ENCODE results near the gene ZNF382.

The ZNF382 gene

DNA sequence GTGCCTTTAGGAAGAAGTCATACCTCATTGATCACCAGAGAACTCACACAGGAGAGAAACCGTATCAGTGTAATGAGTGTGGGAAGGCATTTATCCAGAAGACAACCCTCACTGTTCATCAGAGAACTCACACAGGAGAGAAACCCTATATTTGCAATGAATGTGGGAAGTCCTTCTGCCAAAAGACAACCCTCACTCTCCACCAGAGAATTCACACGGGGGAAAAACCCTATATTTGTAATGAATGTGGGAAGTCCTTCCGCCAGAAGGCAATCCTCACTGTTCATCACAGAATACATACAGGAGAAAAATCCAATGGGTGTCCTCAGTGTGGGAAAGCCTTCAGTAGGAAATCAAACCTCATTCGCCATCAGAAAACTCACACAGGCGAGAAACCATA lies 21.9 kb downstream of the ZNF382 start:
- peaks cover 3% of the 10 kb centered on the region for H3K9me3 ChIP-seq
- H3K4me3 ChIP-seq (ENCODE audit: low read depth, low read length): no peak overlapping the region
- TF ChIP-seq, protein P1, sequence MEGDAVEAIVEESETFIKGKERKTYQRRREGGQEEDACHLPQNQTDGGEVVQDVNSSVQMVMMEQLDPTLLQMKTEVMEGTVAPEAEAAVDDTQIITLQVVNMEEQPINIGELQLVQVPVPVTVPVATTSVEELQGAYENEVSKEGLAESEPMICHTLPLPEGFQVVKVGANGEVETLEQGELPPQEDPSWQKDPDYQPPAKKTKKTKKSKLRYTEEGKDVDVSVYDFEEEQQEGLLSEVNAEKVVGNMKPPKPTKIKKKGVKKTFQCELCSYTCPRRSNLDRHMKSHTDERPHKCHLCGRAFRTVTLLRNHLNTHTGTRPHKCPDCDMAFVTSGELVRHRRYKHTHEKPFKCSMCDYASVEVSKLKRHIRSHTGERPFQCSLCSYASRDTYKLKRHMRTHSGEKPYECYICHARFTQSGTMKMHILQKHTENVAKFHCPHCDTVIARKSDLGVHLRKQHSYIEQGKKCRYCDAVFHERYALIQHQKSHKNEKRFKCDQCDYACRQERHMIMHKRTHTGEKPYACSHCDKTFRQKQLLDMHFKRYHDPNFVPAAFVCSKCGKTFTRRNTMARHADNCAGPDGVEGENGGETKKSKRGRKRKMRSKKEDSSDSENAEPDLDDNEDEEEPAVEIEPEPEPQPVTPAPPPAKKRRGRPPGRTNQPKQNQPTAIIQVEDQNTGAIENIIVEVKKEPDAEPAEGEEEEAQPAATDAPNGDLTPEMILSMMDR (IDR thresholded peaks at IDR 0.05; ENCODE audit: low read depth, low read length): no peak
- no peak for DNase-seq
- no peaks in the 10 kb centered on the region for H3K4me1 ChIP-seq
- peaks cover 38% of the 10 kb centered on the region for H3K36me3 ChIP-seq
- H3K27me3 ChIP-seq: no peaks in the 10 kb centered on the region

DNA sequence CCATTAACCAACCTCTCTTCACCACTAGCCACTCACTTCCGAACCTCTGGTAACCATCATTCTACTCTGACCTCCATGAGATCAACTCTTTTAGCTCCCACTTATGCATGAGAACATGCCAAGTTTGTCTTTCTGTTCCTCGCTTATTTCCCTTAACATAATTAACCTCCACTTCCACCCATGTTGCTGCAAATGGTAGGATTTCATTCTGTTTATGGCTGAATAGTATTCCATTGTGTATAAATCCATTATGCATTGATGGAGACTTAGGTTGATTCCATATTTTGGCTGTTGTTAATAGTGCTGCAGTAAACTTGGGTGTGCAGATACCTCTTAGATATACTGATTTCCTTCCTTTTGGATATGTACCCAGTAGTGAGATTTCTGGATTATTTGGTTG lies 30.2 kb downstream of the ZNF382 start:
- Histone ChIP-seq H3K36me3 (no peaks in the 10 kb centered on the region), H3K4me1 (no peaks in the 10 kb centered on the region), H3K27me3 (no peaks in the 10 kb centered on the region), H3K9me3 (peaks cover 5% of the 10 kb centered on the region), H3K4me3 (ENCODE audit: low read depth, low read length) (no peak overlapping the region)
- TF ChIP-seq, protein P1 (IDR thresholded peaks at IDR 0.05; ENCODE audit: low read depth, low read length): no peak
- no peak for DNase-seq

DNA sequence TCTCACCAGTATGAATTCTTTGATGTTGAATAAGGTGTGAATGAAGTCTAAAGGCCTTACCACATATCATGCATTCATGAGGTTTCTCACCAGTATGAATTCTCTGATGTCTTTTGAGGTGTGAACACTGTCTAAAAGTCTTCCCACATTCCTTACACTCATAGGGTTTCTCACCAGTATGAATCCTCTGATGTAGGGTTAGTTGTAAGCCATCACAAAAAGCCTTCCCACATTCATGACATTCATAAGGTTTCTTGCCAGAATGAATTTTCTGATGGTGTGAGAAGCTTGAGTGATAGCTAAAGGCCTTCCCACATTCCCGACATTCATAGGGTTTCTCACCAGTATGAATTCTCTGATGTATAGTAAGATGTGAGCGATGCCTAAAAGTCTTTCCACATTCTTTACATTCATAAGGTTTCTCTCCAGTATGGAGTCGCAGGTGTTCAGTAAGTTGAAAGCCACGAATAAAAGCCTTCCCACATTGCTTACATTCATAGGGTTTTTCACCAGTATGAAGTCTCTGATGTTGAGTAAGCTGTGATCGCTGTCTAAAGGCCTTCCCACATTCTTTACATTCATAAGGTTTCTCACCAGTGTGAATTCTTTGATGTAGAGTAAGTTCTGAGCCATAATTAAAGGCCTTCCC lies 33.9 kb downstream of the ZNF382 start:
- TF ChIP-seq, protein P1 (IDR thresholded peaks at IDR 0.05; ENCODE audit: low read depth, low read length): no peak
- H3K9me3 ChIP-seq: peaks cover 5% of the 10 kb centered on the region
- H3K36me3 ChIP-seq: no peaks in the 10 kb centered on the region
- H3K27me3 ChIP-seq: no peaks in the 10 kb centered on the region
- H3K4me1 ChIP-seq: no peaks in the 10 kb centered on the region
- DNase-seq: no peak
- H3K4me3 ChIP-seq (ENCODE audit: low read depth, low read length): no peak overlapping the region

DNA sequence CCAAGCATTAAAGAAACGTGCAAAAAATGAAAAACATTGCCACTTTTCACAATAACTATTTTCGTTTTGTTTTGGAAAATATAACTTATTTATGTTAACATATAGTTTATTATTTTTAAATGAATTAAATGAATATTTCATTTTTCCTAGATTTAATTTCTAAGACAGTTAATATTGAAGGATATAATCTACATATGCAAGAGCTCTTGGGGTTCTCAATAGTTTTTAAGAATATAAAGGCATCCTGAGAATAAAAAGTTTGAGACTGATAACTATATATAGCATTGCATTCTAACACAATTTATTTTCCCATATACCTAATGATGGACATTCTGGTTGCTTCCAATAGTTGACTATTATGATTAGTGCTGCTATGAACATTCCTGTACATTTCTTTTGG lies 41.6 kb downstream of the ZNF382 start:
- DNase-seq: no peak
- H3K36me3 ChIP-seq: peaks cover 3% of the 10 kb centered on the region
- H3K4me1 ChIP-seq: no peaks in the 10 kb centered on the region
- no peak overlapping the region for H3K4me3 ChIP-seq (ENCODE audit: low read depth, low read length)
- TF ChIP-seq, protein P1 (IDR thresholded peaks at IDR 0.05; ENCODE audit: low read depth, low read length): no peak
- no peaks in the 10 kb centered on the region for H3K27me3 ChIP-seq
- H3K9me3 ChIP-seq: no peaks in the 10 kb centered on the region; the same call in 1 of the 2 replicates

DNA sequence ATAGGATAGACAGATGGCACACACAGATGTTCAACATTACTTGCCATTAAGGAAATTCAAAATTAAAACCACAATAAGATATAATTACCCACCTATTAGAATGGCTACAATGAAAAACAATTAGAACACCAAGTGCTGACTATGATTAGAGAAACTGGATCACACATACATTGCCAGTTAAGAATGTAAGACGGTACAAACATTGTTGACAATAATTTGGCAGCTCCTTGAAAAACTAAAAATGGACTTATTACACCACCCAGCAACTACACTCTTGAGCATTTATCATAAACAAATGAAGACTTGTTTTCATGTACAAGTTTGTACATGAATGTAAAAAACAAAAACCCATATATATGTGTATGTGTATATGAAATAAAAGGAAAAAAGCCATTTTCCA lies 47.8 kb downstream of the ZNF382 start:
- DNase-seq: no peak
- Histone ChIP-seq H3K4me1 (no peaks in the 10 kb centered on the region), H3K36me3 (peaks cover 25% of the 10 kb centered on the region), H3K9me3 (no peaks in the 10 kb centered on the region), H3K27me3 (no peaks in the 10 kb centered on the region), H3K4me3 (ENCODE audit: low read depth, low read length) (no peak overlapping the region)
- TF ChIP-seq, protein P1 (IDR thresholded peaks at IDR 0.05; ENCODE audit: low read depth, low read length): no peak

DNA sequence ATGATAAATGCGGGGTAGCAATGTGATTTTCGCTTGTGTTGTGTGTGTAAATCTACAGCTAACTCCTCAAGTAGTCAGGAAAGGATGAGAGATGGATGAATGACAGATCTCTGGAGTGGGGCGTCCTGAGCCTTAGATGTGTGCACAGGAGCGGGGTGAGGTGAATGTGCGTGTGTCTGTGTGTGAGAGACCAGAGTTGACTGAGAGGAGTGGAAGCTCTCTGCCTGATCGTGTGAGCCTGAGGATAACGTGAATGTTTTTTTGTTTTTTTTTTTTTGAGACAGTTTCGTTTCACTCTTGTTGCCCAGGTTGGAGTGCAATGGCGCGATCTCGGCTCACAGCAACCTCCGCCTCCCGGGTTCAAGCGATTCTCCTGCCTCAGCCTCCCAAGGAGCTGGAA lies 60.7 kb downstream of the ZNF382 start:
- TF ChIP-seq, protein P1 (IDR thresholded peaks at IDR 0.05; ENCODE audit: low read depth, low read length): no peak
- H3K27me3 ChIP-seq: no peaks in the 10 kb centered on the region
- H3K4me3 ChIP-seq (ENCODE audit: low read depth, low read length): peak overlapping the region; percentile 97
- H3K4me1 ChIP-seq: no peaks in the 10 kb centered on the region
- DNase-seq: no peak
- H3K9me3 ChIP-seq: no peaks in the 10 kb centered on the region
- no peaks in the 10 kb centered on the region for H3K36me3 ChIP-seq

All from BE2C (cell line).